Brain microvascular endothelial cell (primary cell): ENCODE measurements around the gene YLPM1.

Source experiments
- DNase-seq: peaks from one replicate; pipeline ENCODE4 v3.0.0-alpha.2; 2020
- H3K27ac ChIP-seq: fragments of 250-450 bp; sonication (Bioruptor Pico); 2 replicates; pipeline ENCODE4 v1.5.1; 2020; ENCODE audit warnings: mild to moderate bottlenecking, moderate library complexity
- H3K27me3 ChIP-seq: fragments of 250-450 bp; sonication (Bioruptor Pico); replicated peaks from 2 replicates; pipeline ENCODE4 v1.5.1; 2020; ENCODE audit warnings: mild to moderate bottlenecking
- H3K36me3 ChIP-seq: fragments of 250-450 bp; sonication (Bioruptor Pico); replicated peaks from 2 replicates; pipeline ENCODE4 v1.5.1; 2020; ENCODE audit warnings: mild to moderate bottlenecking
- H3K4me3 ChIP-seq: 2 replicates; pipeline ENCODE4 v1.5.1; 2011; ENCODE audit warnings: low read depth, mild to moderate bottlenecking, control low read depth, low read length, moderate library complexity
- CTCF ChIP-seq: IDR thresholded peaks from 2 replicates; pipeline ENCODE4 v1.5.1; 2011; ENCODE audit warnings: low read depth, mild to moderate bottlenecking, moderate library complexity, low read length, control low read depth, inconsistent platforms; ENCODE audit errors: missing control alignments
- in situ Hi-C: cut with HindIII; loops from 2 replicates; pipeline ENCODE4 v1.10.0; 2017; ENCODE audit warnings: low sequenced_read_pairs, low pct_ligation_motif_present

Gene YLPM1

GRCh38 chr14:74771399-74771798 lies 8.3 kb downstream of the YLPM1 start:
- no peak for DNase-seq
- Histone ChIP-seq H3K4me3 (no peak overlapping the region), H3K27ac (no peak overlapping the region), H3K27me3 (no peaks in the 10 kb centered on the region), H3K36me3 (no peaks in the 10 kb centered on the region)
- TF ChIP-seq CTCF = no peak
- in situ Hi-C loops = no loop called here

GRCh38 chr14:74784634-74785033 lies 21.5 kb downstream of the YLPM1 start:
- TF ChIP-seq CTCF = no peak
- Histone ChIP-seq H3K27ac (no peak overlapping the region), H3K4me3 (no peak overlapping the region), H3K27me3 (no peaks in the 10 kb centered on the region), H3K36me3 (peaks cover 23% of the 10 kb centered on the region)
- DNase-seq = no peak
- in situ Hi-C loops = no loop called here

GRCh38 chr14:74785056-74785613 lies 22.0 kb downstream of the YLPM1 start:
- Histone ChIP-seq H3K27ac (no peak overlapping the region), H3K4me3 (no peak overlapping the region), H3K27me3 (no peaks in the 10 kb centered on the region), H3K36me3 (peaks cover 23% of the 10 kb centered on the region)
- no peak for TF ChIP-seq CTCF
- in situ Hi-C loops = no loop called here
- no peak for DNase-seq

- TF ChIP-seq CTCF = no peak
- no peak for DNase-seq
- in situ Hi-C loops = no loop called here
- no peak overlapping the region for H3K4me3 ChIP-seq
- H3K27me3 ChIP-seq = no peaks in the 10 kb centered on the region
- H3K36me3 ChIP-seq = peaks cover 15% of the 10 kb centered on the region
- no peak overlapping the region for H3K27ac ChIP-seq
Measured at GRCh38 chr14:74786796-74787315, 23.7 kb downstream of the YLPM1 start.

GRCh38 chr14:74792249-74793039 lies 29.3 kb downstream of the YLPM1 start:
- Histone ChIP-seq H3K36me3 (no peaks in the 10 kb centered on the region), H3K27me3 (no peaks in the 10 kb centered on the region), H3K4me3 (no peak overlapping the region), H3K27ac (no peak overlapping the region)
- in situ Hi-C loops = no loop called here
- no peak for DNase-seq
- no peak for TF ChIP-seq CTCF
